ENCODE data around the gene CLEC20A.
A peak's percentile ranks its signal among the peaks of the same experiment; 100 is the strongest.

GRCh38 chr1:178434360-178434759, 62.4 kb downstream of the CLEC20A start:
- TF ChIP-seq CTCF (IDR thresholded peaks at IDR 0.05) (no peak), POLR2AphosphoS5 (IDR thresholded peaks at IDR 0.05; ENCODE audit: insufficient read depth in 1 of 2, low read depth in 1 of 2) (peak in 1 of 2 donors; percentile 43), POLR2A (IDR thresholded peaks at IDR 0.05) (no peak)
